Activated CD4-positive, alpha-beta T cell treated with anti-CD3 and anti-CD28 coated beads, Interleukin-2, amount 10 ng/mL, durations not matched to agents 24 days and 14 days (primary cell): ENCODE results near the gene DDIT4. TPM values are rescaled to one million over a fixed set of nuclear protein-coding genes. Genes with fewer than 3 reads are reported as not detected.

Experiments
- DNase-seq: peaks from one replicate; pipeline ENCODE4 v3.0.0; 2022
- H3K27ac Mint-ChIP-seq: one replicate; pipeline ENCODE4 v1.8.0; 2022; ENCODE audit warnings: mild to moderate bottlenecking, mixed read lengths
- H3K27me3 Mint-ChIP-seq: one replicate; pipeline ENCODE4 v1.8.0; 2022; ENCODE audit warnings: mixed read lengths
- H3K36me3 Mint-ChIP-seq: one replicate; pipeline ENCODE4 v1.8.0; 2022; ENCODE audit warnings: low read depth, mild to moderate bottlenecking, mixed read lengths
- H3K4me1 Mint-ChIP-seq: one replicate; pipeline ENCODE4 v1.8.0; 2021; ENCODE audit warnings: mixed read lengths
- H3K4me3 Mint-ChIP-seq: one replicate; pipeline ENCODE4 v1.8.0; 2022; ENCODE audit warnings: mild to moderate bottlenecking, moderate library complexity, mixed read lengths
- H3K9me3 Mint-ChIP-seq: one replicate; pipeline ENCODE4 v1.8.0; 2021; ENCODE audit warnings: mixed read lengths
- intact Hi-C: fragments of 100-400 bp; cut with micrococcal nuclease; formaldehyde crosslinking; loops from one replicate; pipeline ENCODE4 v1.15.1; 2023
- total RNA-seq: library from RNA; stranded (reverse); gene quantifications from 2 replicates; pipeline ENCODE4 v1.2.3, GENCODE V29; 2022

DDIT4 gene
- total RNA-seq, 1 donor from 2014 or later = 271 TPM

DNA sequence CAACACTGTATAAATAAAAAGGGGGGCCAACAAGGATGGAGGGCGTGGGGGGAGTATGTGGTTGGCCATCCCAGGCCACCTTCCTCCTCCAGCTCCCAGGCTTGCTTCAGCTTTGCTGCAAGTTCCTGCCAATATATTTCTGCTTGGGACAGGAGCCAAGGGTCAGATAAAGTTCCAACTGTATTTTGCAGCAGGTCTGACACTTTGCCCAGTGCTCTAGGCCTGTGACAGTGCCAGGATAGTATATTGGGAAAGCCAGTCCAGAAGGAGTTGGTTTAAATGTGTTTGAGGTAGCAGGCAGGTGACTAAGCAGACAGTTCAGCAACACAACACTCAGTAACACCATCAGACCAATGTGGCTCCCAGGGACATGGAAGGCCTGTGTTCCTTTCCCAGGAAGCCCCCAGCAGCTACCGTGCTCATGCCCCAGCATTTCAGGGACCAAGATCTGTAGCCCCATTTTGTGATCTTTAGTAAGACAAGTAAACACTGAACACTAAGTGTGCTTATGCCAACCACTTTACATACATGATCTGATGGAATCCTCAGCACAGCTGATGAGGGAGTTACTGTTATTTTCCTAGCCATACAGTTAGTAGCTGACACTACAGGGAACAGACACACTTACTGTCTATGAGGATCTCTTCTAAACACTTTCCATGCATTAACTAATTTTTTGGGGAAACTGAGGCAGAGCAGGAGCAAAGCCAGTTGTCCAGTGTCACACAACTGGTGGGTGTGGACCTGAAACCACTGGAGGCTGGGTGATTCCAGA is 42.1 kb downstream of the DDIT4 start:
- Mint-ChIP-seq H3K27ac (peak overlapping the region; percentile 64), H3K4me3 (no peak overlapping the region), H3K9me3 (no peaks in the 10 kb centered on the region), H3K4me1 (peaks cover 44% of the 10 kb centered on the region), H3K27me3 (no peaks in the 10 kb centered on the region), H3K36me3 (no peaks in the 10 kb centered on the region)
- intact Hi-C loops = no loop called here
- no peak for DNase-seq

DNA sequence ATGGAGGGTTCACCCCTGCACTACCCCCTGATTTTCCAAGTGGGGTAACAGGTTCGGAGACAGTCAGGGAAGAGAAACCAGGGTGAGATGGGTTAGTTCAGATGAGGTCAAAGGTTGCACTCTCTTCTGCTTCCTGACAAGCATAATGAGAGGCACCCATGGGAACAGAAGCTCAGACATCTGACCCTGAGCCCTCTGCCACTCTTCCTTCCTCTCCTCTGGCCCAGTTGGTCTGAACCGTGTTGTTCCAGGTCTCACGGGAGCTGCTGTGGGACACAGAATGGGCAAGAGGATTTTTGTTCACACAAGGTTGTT is 42.6 kb downstream of the DDIT4 start:
- H3K4me3 Mint-ChIP-seq = no peak overlapping the region
- no peak for DNase-seq
- H3K9me3 Mint-ChIP-seq = no peaks in the 10 kb centered on the region
- H3K27me3 Mint-ChIP-seq = no peaks in the 10 kb centered on the region
- intact Hi-C loops = no loop called here
- H3K36me3 Mint-ChIP-seq = no peaks in the 10 kb centered on the region
- H3K27ac Mint-ChIP-seq = peak overlapping the region; percentile 64
- peaks cover 46% of the 10 kb centered on the region for H3K4me1 Mint-ChIP-seq

DNA sequence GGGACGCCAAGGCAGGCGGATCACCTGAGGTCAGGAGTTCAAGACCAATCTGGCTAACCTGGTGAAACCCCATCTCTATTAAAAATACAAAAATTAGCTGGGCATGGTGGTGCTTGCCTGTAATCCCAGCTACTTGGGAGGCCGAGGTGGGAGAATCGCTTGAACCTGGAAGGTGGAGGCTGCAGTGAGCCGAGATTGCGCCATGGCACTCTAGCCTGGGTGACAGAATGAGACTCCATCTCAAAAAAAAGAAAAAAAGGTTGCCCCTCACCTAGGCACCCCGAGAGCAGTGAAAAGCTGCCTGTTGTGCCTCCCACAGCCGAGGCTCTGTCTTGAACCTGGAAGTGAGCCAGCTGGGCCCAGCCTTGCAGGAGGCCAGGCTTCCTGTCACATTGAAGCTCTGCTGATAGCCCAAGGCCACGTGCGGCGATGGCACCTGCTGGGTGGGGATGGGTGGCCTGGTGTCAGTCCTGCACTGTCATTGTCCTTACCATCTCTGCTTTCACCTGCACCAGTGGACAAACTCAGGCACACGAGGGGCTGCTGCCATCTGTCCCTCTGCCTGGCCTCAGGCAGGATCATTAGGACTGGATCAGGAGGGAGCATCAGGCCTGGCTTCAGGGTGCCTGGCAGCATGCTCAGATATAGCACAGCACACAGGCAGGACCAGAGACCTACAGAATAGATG is 43.2 kb downstream of the DDIT4 start:
- DNase-seq = peak; percentile 78
- Mint-ChIP-seq H3K36me3 (no peaks in the 10 kb centered on the region), H3K27ac (peak overlapping the region; percentile 80), H3K9me3 (no peaks in the 10 kb centered on the region), H3K4me3 (peak overlapping the region; percentile 29), H3K4me1 (peaks cover 48% of the 10 kb centered on the region), H3K27me3 (no peaks in the 10 kb centered on the region)
- intact Hi-C loops = no loop called here

DNA sequence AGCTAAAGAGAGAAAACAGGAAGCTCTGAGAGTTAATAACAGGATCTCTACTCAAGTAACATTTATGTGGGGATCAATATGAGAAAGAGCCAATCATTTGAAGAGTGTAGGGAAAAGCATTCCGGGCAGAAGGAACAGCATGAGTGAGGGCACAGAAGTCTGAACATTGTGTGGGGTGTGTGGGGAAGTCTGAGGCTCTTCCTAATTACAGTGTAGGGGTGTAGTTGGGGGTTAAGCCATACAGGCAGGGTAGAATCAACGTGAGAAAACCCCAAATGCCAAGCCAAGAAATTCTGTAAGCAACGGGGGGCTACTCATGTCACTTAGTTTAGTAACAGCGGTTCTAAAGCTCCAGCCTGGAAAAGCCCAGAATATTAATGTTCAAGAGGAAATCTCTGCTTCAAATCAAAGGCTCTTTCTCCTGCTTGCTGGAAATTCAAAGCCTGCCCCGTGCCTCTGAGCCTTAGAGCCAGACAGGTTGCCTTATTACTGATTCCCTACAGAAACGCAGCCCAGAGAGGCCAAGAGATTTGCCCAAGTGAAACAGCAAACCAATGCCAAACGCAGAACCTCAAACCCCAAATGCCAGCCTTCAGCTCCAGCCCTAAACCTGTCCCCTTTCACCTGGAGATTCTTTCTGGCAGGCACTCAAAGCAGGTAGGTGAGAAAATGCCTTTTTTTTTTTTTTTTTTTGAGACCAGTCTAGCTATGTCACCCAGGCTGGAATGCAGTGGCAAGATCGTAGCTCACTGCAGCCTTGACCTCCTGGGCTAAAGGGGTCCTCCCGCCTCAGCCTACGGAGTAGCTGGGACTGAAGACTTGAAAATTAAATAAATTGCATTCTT is 44.9 kb downstream of the DDIT4 start:
- H3K4me3 Mint-ChIP-seq = peak overlapping the region; percentile 73
- H3K9me3 Mint-ChIP-seq = no peaks in the 10 kb centered on the region
- peak; percentile 68 for DNase-seq
- peaks cover 61% of the 10 kb centered on the region for H3K4me1 Mint-ChIP-seq
- intact Hi-C loops = no loop called here
- no peaks in the 10 kb centered on the region for H3K36me3 Mint-ChIP-seq
- H3K27ac Mint-ChIP-seq = peak overlapping the region; percentile 91
- no peaks in the 10 kb centered on the region for H3K27me3 Mint-ChIP-seq

DNA sequence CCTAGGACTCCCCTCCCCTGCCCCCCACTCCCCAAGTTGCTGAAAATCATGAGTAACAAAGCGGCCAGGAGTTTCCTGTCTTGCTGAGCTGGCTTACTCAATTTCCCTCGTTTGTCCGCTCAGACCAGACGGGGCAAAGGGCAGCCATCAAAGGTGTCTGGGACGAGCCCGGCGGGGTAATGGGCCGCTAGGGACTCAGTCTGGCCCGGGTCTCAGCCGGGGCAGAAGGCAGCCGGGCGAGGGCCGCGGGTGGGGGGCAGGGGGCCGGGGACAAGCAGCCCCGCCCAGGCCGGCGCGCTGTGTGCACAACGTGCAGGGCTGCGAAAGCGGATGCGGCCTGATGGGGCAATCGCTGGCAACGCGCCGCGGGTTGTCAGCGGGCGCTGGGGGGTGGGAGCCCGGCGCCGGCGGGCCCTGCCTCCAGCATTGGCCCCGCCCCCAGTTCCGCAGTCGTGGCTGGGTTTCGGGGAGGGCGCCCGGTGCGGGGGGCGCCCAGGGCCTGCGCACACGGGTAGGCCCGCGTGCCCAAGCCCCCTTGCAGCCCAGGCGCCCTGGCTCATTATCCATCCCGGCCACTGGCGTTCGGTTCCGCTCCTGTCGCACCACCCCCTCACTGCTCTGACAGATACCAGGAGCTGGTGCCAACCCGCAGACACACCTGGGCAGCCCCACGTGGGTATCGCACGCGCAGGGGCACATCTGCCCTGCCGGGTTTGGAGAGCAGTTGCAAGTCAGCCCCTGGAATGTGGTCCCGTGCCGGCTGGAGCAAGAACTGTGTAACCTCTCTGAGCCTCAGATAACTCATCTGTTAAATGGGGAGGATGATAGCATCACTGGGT is 45.9 kb downstream of the DDIT4 start:
- peak overlapping the region; percentile 85 for H3K4me3 Mint-ChIP-seq
- peak; percentile 96 for DNase-seq
- no peaks in the 10 kb centered on the region for H3K36me3 Mint-ChIP-seq
- intact Hi-C loops = loop anchor here (1.0 to 5.0 kb wide), 7 partner anchors 12 to 102 kb away; partner anchors contain the start of genes ANAPC16 and ASCC1
- no peaks in the 10 kb centered on the region for H3K9me3 Mint-ChIP-seq
- H3K27ac Mint-ChIP-seq = peak overlapping the region; percentile 99
- H3K27me3 Mint-ChIP-seq = no peaks in the 10 kb centered on the region
- H3K4me1 Mint-ChIP-seq = peaks cover 61% of the 10 kb centered on the region

DNA sequence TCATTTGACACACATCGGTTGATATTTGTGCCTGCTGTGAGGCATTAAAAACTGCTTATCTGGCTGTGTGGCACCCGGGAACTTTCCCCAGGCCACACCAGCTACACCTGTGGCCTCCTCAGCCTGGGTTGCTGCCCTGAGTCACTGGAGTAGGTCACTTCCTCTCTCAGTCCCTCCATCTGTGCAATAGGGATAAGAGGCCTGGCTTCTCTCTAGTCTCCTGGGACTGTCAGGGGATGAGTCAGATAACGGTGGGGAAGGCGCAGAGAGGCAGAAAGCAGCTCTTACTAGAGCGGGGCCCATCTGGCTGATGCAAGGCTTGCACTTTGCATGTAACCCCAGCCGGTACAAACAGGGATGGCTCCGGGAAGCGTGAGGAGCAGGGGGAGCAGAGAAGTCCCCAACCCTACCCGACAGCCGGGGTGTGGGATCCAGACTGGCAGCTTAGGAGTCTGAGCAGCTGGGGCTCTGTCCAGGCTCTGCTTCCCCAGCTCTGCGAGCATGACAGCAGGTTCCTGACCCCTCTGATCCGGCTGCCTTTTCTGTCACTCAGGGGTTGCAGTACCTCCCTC is 47.0 kb downstream of the DDIT4 start:
- peak overlapping the region; percentile 99 for H3K27ac Mint-ChIP-seq
- DNase-seq = peak; percentile 87
- no peaks in the 10 kb centered on the region for H3K27me3 Mint-ChIP-seq
- intact Hi-C loops = loop anchor here (1.0 to 5.0 kb wide), 7 partner anchors 11 to 103 kb away; partner anchors contain the start of genes ANAPC16 and ASCC1
- H3K4me3 Mint-ChIP-seq = peak overlapping the region; percentile 85
- H3K36me3 Mint-ChIP-seq = no peaks in the 10 kb centered on the region
- H3K4me1 Mint-ChIP-seq = peaks cover 55% of the 10 kb centered on the region
- H3K9me3 Mint-ChIP-seq = no peaks in the 10 kb centered on the region

DNA sequence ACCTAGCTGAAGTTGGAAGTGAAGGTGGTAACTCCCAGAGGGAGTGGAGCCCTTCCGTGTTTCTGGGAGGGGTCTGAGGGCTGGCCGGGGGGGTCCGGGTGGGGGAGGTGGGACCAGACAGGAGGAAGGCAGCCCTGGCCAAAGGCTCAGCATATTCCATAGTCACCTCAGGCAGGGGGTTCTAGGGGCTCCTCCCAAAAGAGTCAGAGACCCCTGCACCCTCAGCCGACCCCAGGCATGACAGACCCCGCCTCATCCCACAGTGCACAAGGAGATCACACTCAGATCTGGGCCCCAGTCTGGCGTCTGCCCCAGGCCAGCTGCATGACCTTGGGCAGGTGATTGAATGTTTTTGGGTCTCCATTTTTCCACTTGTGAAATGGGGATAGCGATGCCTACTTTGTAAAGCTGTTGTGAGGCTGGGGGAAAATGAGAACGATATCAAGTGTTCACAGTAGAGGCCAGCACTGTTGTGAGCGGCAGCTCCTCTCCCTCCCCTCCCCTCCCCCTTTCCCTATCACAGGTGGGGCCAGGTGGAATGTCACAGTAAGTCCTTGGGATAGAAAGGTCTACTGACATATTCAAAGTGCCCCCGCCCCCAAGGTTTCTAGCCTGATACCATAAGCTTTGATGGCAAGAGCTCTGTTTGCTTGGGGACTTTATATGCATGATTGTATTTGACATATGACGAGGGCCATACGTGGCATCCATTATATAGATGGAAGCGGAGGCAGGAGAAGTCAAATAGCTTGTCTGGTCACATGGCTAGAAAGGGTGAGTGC is 47.7 kb downstream of the DDIT4 start:
- DNase-seq = peak; percentile 67
- Mint-ChIP-seq H3K27me3 (no peaks in the 10 kb centered on the region), H3K4me1 (peaks cover 51% of the 10 kb centered on the region), H3K4me3 (peak overlapping the region; percentile 85), H3K9me3 (no peaks in the 10 kb centered on the region), H3K27ac (peak overlapping the region; percentile 99), H3K36me3 (no peaks in the 10 kb centered on the region)
- intact Hi-C loops = loop anchor here (5.0 kb wide), 1 partner anchor 104 kb away; the partner anchor contains the start of genes ANAPC16 and ASCC1

DNA sequence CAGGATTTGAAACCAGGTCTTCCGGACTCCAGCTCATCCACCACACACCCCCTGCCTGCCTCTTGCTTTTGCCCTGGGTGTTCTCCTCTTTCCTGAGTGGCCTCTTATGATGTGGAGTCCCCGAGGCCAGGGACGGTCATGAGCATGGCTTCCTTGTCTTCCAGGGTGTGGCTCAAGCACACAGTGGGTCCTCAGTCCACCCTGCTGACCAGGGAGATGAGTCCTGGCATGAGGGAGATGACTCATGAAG is 48.2 kb downstream of the DDIT4 start:
- Mint-ChIP-seq H3K9me3 (no peaks in the 10 kb centered on the region), H3K36me3 (peaks cover 5% of the 10 kb centered on the region), H3K27me3 (no peaks in the 10 kb centered on the region), H3K27ac (peak overlapping the region; percentile 99), H3K4me1 (peaks cover 53% of the 10 kb centered on the region), H3K4me3 (peak overlapping the region; percentile 59)
- intact Hi-C loops = loop anchor here (5.0 kb wide), 1 partner anchor 105 kb away; the partner anchor contains the start of genes ANAPC16 and ASCC1
- DNase-seq = peak; percentile 66

DNA sequence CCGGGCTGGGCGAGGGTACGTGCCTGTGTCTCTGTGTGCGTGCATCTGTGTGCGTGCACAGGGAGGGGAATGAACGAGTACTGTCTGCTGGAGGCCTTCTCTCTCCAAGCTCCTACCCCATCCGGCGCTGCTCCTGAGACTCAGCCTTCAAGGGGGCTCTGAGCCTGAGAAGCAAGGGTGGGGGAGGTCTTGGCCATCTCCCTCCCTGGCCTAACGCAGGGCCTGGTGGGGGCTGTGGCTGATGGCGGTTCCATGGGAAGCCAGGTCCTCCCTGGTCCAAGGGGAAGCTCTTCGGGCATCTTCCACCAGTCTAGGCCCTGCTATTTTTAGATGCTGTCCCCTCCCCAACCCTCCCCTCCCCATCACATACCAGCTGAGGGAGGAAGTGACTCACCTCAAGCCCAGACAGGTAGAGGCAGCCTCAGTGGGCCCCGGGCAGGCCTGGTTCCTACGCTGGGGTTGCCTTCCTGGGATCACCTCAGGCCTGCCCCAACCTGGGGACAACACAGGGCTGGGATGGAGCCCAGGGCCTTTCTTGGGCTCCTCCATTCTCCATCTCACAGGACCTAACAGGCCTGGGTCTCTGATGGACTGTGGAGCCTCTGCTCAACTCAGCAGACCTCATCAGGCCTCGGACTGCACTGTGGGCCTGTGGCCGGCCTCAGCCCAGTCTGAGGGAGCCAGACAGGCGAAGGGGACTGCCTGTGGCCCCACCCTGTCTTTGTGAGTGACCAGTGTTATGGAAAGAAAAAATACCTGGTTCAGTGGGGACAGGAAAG is 48.7 kb downstream of the DDIT4 start:
- H3K27me3 Mint-ChIP-seq = no peaks in the 10 kb centered on the region
- H3K27ac Mint-ChIP-seq = peak overlapping the region; percentile 99
- peaks cover 6% of the 10 kb centered on the region for H3K36me3 Mint-ChIP-seq
- intact Hi-C loops = loop anchor here (5.0 kb wide), 1 partner anchor 105 kb away; the partner anchor contains the start of genes ANAPC16 and ASCC1
- peak; percentile 78 for DNase-seq
- H3K4me1 Mint-ChIP-seq = peaks cover 52% of the 10 kb centered on the region
- peak overlapping the region; percentile 59 for H3K4me3 Mint-ChIP-seq
- no peaks in the 10 kb centered on the region for H3K9me3 Mint-ChIP-seq

DNA sequence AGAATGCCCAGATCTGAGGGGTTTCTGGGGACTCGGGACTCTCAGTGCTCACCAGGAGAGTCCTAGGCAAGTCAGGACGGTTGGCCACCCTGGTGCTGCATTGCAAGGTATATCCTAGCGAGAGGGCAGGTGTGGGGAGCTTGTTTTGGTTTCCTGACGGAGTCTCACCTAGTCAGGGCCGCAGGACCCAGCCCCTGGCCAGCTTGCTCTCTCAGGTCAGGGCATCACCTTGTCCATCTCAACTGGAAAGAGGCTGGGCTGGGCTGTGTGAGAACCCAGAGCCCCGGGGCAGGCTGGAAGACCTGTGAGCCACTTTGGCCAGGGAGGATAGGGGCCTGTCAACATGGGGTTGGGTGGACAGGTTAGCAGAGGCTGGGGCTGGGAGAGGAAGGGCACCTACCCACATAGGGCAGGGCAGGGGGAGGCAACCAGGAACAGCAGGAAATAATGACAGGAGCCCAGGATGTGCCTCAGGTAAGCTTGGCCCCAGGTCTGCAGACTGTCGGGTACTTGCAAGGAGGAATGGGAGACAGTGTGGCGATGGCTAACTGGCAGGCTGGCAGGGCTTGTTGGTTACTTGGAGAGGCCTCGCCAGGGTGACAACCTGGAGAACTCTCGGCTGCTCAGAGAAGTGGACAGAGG is 49.5 kb downstream of the DDIT4 start:
- H3K27me3 Mint-ChIP-seq = no peaks in the 10 kb centered on the region
- H3K9me3 Mint-ChIP-seq = no peaks in the 10 kb centered on the region
- H3K4me1 Mint-ChIP-seq = peaks cover 55% of the 10 kb centered on the region
- H3K27ac Mint-ChIP-seq = peak overlapping the region; percentile 99
- peaks cover 6% of the 10 kb centered on the region for H3K36me3 Mint-ChIP-seq
- DNase-seq = no peak
- intact Hi-C loops = loop anchor here (5.0 kb wide), 1 partner anchor 106 kb away; the partner anchor contains the start of genes ANAPC16 and ASCC1
- no peak overlapping the region for H3K4me3 Mint-ChIP-seq

DNA sequence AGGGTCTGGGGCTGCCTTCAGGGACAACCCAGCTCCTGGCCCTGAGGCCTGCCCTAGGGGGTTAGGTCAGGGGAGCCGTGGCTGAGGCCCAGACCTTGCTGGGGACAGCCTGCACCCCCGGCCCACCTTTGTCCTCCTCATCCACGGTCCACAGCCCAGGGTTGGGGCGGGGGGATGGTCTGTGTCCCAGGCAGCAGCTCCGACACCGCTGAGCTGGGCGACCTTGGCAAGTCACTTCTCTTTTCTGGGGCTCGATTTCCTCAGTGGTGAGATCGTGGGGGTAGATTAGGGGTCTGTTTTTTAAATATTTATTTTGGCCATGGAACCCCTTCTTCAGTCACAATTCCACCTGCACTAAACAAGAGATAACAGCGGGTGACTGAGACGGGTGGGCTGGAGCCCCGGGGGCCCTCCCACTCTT is 50.1 kb downstream of the DDIT4 start:
- DNase-seq = no peak
- intact Hi-C loops = loop anchor here (5.0 kb wide), 1 partner anchor 106 kb away; the partner anchor contains the start of genes ANAPC16 and ASCC1
- no peak overlapping the region for H3K4me3 Mint-ChIP-seq
- H3K36me3 Mint-ChIP-seq = peaks cover 6% of the 10 kb centered on the region
- no peaks in the 10 kb centered on the region for H3K27me3 Mint-ChIP-seq
- no peaks in the 10 kb centered on the region for H3K9me3 Mint-ChIP-seq
- peaks cover 54% of the 10 kb centered on the region for H3K4me1 Mint-ChIP-seq
- peak overlapping the region; percentile 99 for H3K27ac Mint-ChIP-seq
